HG02938 (cell line): ENCODE data around the gene F5.

ENCODE experiments used
- ATAC-seq: cut with Tn5 transposase; IDR thresholded peaks from one replicate; pipeline ENCODE4 v1.9.1; 2021; ENCODE audit warnings: mild to moderate bottlenecking, moderate library complexity; ENCODE audit not compliant: unreplicated experiment

The F5 gene

DNA sequence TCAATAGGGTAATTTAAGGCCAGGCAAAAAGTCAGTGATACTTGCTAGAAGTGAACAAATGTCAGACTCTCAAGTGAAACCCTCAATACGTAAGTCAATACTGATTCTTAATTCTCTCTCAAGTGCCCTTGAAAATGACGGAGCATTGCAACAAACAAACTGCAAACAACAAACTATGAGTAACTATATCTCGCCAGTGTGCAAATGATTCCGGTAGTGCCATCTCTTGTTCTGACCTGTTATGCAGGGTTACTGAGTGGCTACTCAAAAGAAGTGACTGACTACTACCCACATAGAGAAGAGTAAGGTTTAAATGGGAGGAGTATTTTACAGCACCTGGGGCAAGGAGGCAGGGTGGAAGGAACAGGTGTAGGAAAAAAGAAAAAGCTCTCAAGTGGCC, 102.2 kb downstream of the F5 start:
- no peak for ATAC-seq

DNA sequence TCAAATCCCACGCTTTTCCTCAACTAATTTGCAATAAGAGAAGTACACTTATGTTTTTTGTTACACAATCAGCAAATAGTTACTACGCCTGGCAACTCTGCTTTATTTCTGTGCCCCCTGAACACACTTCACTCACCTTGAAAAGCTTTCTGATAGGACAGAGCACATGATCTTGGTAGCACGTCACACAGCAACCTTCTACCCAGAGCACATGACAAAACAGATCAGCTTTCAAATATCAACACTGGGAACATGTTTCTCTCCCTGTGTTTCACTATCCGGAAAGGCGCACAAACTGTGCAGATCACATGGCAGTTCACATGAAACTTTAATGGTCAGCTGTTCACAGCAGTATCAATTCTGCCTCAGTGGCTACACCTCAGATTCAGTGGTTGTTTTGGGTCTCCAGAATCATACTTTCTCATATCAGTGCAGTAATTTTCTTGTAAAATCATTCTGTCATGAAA, 102.7 kb downstream of the F5 start:
- ATAC-seq = no peak

- ATAC-seq = no peak
Measured at GRCh38 chr1:169479363-169480066, 106.8 kb downstream of the F5 start.

GRCh38 chr1:169478094-169478672, 108.1 kb downstream of the F5 start:
- no peak for ATAC-seq

DNA sequence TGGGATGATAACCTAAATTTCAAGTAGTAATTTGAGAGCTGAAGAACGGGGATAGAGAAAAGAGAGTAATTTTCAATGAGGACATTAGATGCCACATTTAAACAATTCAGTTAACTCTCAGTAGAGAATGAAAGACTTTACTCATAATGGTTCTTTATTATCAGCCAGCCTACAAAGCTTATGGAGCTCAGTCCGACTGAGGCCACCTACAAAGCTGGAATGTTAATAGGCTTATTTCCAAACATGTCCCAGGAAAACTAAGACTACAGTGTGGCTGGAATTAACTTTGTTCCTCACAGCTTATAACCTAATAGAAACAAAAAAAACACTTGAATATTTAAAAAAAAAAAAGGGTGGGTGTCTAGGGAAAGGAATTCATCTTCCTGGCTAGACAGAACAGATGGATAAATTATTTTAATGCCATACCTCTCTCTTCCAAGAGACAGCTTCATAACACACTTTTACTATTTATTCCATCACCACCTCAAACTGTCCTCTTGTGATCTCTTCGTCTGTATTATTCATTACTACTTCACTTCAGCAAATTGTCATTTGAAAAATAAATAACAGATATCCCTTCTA, 110.4 kb downstream of the F5 start:
- ATAC-seq = no peak

DNA sequence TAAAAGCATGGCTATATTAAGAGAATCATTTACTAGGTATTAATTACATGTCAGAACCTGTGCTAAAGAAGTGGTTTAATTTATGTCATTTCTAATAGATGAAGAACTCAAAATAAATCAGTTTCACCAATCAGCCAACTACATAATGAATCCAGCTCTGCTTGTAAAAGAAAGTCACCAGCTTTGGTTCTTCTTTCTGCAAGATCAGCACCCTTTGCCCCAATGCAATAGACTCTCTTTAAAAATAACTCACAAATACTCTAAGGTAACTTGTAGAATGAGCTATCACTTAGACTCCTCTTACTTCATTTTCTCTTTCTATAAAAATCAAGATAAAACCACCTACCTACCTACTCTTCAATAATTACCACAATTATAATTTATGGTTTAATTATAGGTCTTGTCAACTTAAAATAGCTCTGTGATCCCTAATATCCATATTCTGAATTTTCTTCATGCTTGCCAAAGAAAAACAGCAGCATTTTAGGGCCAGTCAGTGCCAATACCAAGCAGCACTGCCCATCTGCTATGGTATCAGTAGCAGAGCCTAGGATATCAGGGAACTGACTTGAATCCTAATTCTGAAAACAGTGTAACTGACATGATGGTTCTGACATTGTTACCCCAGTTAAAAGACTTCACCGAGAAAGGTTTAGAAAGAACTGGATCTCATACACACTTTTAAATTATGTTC, 111.8 kb downstream of the F5 start:
- no peak for ATAC-seq

DNA sequence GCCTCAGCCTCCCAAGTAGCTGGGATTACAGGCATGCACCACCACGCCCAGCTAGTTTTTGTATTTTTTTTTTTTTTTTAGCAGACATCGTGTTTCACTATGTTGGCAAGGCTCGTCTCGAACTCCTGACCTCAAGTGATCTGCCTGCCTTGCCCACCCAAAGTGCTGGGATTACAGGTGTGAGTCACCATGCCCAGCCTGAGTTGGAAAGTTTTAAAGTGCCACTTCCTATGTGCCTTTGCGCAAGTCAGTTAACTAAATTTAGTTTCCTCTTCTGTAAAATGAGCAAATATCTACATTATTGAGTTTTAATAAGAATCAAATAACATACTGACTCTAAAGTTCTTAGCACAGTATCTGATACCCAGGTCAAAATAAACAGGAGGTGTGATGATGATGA, 112.9 kb downstream of the F5 start:
- no peak for ATAC-seq

GRCh38 chr1:169472738-169473137, 113.5 kb downstream of the F5 start:
- ATAC-seq = no peak

DNA sequence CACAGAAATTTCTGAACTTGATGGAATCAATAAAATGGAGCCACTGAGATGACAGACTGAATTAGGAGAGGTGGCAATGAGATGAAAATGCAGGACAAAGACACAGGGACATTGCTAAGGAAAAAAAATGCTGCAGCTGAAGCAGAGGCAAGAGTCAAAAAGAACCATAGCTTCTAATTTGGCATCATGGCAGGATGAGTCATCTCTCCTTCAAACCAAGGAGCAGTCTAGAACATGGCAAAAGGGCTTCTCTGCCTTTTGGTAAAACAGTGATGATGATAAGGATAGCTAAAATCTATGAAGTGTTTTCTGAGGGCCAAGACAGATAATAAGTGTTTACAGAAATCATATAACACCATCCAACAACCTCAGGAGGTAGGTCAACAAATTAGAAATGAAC, 117.3 kb downstream of the F5 start:
- ATAC-seq = no peak

- no peak for ATAC-seq
Measured at GRCh38 chr1:169466259-169467230, 119.7 kb downstream of the F5 start.

DNA sequence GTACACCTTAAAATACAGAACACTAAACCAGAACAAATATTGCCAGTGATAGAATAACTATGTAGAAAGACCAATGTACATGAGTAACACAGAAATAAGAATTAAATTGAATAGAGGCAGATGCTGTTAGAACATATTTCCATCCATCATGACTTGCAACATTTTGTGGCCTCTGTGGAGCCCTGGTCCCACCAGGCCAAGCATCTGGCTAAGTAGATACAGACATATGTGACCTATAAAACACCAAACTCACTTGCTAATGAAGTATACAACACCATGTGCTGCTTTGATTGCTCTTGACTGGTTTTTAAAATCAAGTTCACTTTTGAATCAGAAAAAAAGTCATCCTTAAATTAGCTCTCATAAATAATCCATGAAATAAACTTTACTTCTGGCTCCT, 121.0 kb downstream of the F5 start:
- no peak for ATAC-seq
